ENCODE measurements around the gene UGT1A3.

The UGT1A3 gene

DNA sequence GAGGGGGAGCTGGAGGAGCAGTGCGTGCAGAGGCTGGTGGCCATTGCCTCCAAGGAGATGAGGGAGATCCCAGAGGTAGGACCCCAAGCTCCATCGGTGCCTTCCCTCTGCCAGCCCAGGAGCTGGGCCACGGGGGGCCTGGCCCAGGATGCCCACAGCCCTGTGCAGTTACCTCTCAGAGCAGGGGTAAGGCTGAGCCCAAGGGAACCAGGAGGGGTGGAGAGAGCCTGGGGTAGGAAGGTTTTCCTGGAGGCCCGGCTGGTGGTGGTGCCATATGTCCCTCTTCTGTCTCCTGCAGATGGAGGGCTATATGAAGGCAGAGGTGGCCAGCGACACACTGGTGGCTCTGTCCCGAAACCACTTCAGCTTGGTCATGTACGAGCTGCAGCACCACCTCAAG, 60.7 kb downstream of the UGT1A3 start:
- intact Hi-C loops (cut with DNase I; ENCODE audit: low total_unique reads), result no loop called here
- H3K9me3 ChIP-seq, result no peaks in the 10 kb centered on the region
- no peaks in the 10 kb centered on the region for H3K4me1 ChIP-seq
- DNase-seq, result no peak
- H3K27ac ChIP-seq, result no peak overlapping the region
- no peaks in the 10 kb centered on the region for H3K27me3 ChIP-seq
- H3K36me3 ChIP-seq, result no peaks in the 10 kb centered on the region
- TF ChIP-seq, protein P1, sequence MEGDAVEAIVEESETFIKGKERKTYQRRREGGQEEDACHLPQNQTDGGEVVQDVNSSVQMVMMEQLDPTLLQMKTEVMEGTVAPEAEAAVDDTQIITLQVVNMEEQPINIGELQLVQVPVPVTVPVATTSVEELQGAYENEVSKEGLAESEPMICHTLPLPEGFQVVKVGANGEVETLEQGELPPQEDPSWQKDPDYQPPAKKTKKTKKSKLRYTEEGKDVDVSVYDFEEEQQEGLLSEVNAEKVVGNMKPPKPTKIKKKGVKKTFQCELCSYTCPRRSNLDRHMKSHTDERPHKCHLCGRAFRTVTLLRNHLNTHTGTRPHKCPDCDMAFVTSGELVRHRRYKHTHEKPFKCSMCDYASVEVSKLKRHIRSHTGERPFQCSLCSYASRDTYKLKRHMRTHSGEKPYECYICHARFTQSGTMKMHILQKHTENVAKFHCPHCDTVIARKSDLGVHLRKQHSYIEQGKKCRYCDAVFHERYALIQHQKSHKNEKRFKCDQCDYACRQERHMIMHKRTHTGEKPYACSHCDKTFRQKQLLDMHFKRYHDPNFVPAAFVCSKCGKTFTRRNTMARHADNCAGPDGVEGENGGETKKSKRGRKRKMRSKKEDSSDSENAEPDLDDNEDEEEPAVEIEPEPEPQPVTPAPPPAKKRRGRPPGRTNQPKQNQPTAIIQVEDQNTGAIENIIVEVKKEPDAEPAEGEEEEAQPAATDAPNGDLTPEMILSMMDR (IDR thresholded peaks at IDR 0.05), result no peak
- no peak overlapping the region for H3K4me3 ChIP-seq

- TF ChIP-seq, protein P1 (IDR thresholded peaks at IDR 0.05), result no peak
- Histone ChIP-seq H3K4me1 (no peaks in the 10 kb centered on the region), H3K36me3 (no peaks in the 10 kb centered on the region), H3K27ac (no peak overlapping the region), H3K27me3 (no peaks in the 10 kb centered on the region), H3K4me3 (no peak overlapping the region), H3K9me3 (no peaks in the 10 kb centered on the region)
- intact Hi-C loops (cut with DNase I; ENCODE audit: low total_unique reads), result no loop called here
- no peak for DNase-seq
These were observed 62.5 kb downstream of the UGT1A3 start for GRCh38 chr2:233791151-233791882.

- H3K9me3 ChIP-seq, result no peaks in the 10 kb centered on the region
- intact Hi-C loops (cut with DNase I; ENCODE audit: low total_unique reads), result no loop called here
- TF ChIP-seq, protein P1 (IDR thresholded peaks at IDR 0.05), result no peak
- no peaks in the 10 kb centered on the region for H3K27me3 ChIP-seq
- no peak overlapping the region for H3K27ac ChIP-seq
- H3K4me3 ChIP-seq, result no peak overlapping the region
- no peaks in the 10 kb centered on the region for H3K4me1 ChIP-seq
- DNase-seq, result no peak
- H3K36me3 ChIP-seq, result no peaks in the 10 kb centered on the region
These were observed 63.1 kb downstream of the UGT1A3 start for GRCh38 chr2:233791883-233792329.

GRCh38 chr2:233792720-233793119, 63.9 kb downstream of the UGT1A3 start:
- TF ChIP-seq, protein P1 (IDR thresholded peaks at IDR 0.05), result no peak
- Histone ChIP-seq H3K27me3 (no peaks in the 10 kb centered on the region), H3K4me3 (no peak overlapping the region), H3K36me3 (no peaks in the 10 kb centered on the region), H3K9me3 (no peaks in the 10 kb centered on the region), H3K27ac (no peak overlapping the region), H3K4me1 (no peaks in the 10 kb centered on the region)
- intact Hi-C loops (cut with DNase I; ENCODE audit: low total_unique reads), result no loop called here
- DNase-seq, result no peak

DNA sequence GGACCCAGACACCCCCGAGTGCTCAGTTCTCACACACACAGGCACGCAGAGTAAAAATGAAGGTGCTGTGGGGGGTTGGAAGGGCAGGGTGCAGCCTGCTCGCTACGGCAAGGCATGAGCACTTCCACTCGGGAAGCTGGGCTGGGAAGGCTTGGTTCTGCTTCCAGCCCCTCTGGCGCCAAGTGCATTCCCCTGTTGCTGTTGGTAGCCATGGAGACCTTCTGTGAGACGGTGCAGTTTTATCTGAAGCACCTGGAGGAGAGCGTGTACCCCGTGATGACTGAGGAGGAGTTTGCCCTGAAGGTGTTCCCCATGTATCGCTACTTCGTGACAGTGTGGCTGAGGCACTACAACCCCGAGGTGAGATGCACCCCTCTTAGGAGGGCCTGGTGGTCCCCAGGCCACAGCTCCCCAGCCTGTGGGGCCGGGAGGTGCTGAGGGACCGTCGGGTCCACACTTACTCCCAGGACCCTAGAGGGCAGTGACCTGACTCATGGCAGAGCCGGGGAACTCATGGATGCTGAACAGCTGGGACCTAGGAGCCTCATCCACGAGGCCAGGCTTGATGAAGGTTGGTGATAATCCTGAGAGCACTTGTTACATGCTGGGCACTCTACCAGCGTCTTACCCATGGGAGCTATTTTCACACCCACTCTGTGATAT, 64.8 kb downstream of the UGT1A3 start:
- Histone ChIP-seq H3K27me3 (no peaks in the 10 kb centered on the region), H3K9me3 (no peaks in the 10 kb centered on the region), H3K4me3 (no peak overlapping the region), H3K36me3 (no peaks in the 10 kb centered on the region), H3K27ac (no peak overlapping the region), H3K4me1 (no peaks in the 10 kb centered on the region)
- TF ChIP-seq, protein P1 (IDR thresholded peaks at IDR 0.05), result no peak
- intact Hi-C loops (cut with DNase I; ENCODE audit: low total_unique reads), result no loop called here
- no peak for DNase-seq
